Measurements from ENCODE around the gene LIMS2.

- TF ChIP-seq CTCF (IDR thresholded peaks at IDR 0.05) (no peak), POLR2AphosphoS5 (IDR thresholded peaks at IDR 0.05) (no peak)
These were observed 84.7 kb downstream of the LIMS2 start for GRCh38 chr2:127590386-127591190.

Data from breast epithelium (tissue), 3 donors.